ENCODE results near the gene ERCC1.

The ERCC1 gene

DNA sequence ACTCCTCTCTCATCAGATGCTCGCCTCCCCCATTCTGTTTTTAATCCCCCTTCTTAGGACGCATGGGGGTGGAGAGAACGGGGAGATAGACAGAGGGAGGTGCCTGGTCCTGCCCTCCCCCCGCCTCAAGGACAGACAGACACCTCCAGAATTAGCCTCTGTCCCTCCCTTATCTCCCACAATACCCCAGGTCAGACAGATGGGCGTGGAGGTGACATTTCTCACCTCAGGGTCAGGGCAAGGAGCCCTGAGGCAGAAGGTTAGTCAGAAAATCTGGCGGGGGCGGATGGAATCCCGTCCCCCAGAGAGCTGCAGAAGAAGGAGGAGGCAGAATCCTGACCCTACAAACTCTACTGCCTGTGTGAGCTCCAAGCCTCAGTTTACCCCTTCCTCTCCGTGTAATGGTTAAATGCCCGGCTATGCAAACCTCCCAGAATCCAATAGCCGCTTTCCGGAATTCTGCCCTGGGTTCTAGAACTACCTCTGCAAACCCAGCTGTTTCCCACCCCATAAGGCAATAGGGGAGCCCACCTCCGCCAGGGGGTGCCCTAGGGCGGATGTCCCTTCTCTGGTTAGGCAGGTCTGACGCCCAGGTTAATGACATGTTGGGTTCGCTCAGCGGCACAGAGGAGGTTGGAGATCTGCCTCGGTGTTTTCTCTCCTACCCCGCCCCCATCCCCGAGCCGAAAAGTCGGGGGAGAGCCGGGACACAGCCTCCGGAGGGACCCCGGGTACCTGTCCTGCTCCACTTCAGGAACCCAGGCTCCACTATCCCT lies 19.7 kb downstream of the ERCC1 start:
- Histone ChIP-seq H3K36me3 (ENCODE audit: insufficient read depth, low read length) (no peaks in the 10 kb centered on the region), H3K27me3 (ENCODE audit: insufficient read depth, low read length) (peaks cover 10% of the 10 kb centered on the region), H3K4me3 (ENCODE audit: low read length) (no peak overlapping the region), H3K9me3 (ENCODE audit: low read length) (no peaks in the 10 kb centered on the region), H3K4me1 (ENCODE audit: insufficient read depth, low read length) (peaks cover 15% of the 10 kb centered on the region), H2AFZ (ENCODE audit: low read depth, low read length) (no peak overlapping the region)

GRCh38 chr19:45403272-45403671 lies 20.4 kb downstream of the ERCC1 start:
- Histone ChIP-seq H2AFZ (ENCODE audit: low read depth, low read length) (no peak overlapping the region), H3K27me3 (ENCODE audit: insufficient read depth, low read length) (peaks cover 10% of the 10 kb centered on the region), H3K36me3 (ENCODE audit: insufficient read depth, low read length) (no peaks in the 10 kb centered on the region), H3K4me1 (ENCODE audit: insufficient read depth, low read length) (peaks cover 15% of the 10 kb centered on the region), H3K9me3 (ENCODE audit: low read length) (no peaks in the 10 kb centered on the region), H3K4me3 (ENCODE audit: low read length) (no peak overlapping the region)

GRCh38 chr19:45402298-45403061 lies 21.2 kb downstream of the ERCC1 start:
- H3K4me1 ChIP-seq (ENCODE audit: insufficient read depth, low read length): peaks cover 20% of the 10 kb centered on the region
- H3K36me3 ChIP-seq (ENCODE audit: insufficient read depth, low read length): no peaks in the 10 kb centered on the region
- H2AFZ ChIP-seq (ENCODE audit: low read depth, low read length): no peak overlapping the region
- peaks cover 10% of the 10 kb centered on the region for H3K27me3 ChIP-seq (ENCODE audit: insufficient read depth, low read length)
- no peak overlapping the region for H3K4me3 ChIP-seq (ENCODE audit: low read length)
- H3K9me3 ChIP-seq (ENCODE audit: low read length): no peaks in the 10 kb centered on the region

DNA sequence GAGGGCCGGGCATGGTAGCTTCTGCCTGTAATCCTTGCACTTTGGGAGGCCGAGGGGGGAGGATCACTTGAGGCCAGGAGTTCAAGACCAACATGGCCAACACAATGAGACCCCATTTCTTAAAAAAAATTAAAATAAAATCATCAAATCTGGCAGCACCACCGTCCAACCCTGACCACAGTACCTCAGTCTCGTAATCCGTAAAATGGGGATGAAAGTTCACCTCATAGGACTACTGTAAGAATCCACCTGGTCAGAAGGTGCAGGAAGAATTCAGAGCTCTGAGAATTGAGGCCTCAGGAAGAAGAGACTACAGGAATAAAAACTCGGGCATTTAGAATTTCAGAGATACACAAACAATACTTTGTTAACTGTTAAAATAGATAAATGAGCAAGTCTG lies 21.9 kb downstream of the ERCC1 start:
- H3K4me1 ChIP-seq (ENCODE audit: insufficient read depth, low read length): peaks cover 20% of the 10 kb centered on the region
- no peaks in the 10 kb centered on the region for H3K9me3 ChIP-seq (ENCODE audit: low read length)
- H3K4me3 ChIP-seq (ENCODE audit: low read length): no peak overlapping the region
- H2AFZ ChIP-seq (ENCODE audit: low read depth, low read length): no peak overlapping the region
- no peaks in the 10 kb centered on the region for H3K36me3 ChIP-seq (ENCODE audit: insufficient read depth, low read length)
- peaks cover 10% of the 10 kb centered on the region for H3K27me3 ChIP-seq (ENCODE audit: insufficient read depth, low read length)

DNA sequence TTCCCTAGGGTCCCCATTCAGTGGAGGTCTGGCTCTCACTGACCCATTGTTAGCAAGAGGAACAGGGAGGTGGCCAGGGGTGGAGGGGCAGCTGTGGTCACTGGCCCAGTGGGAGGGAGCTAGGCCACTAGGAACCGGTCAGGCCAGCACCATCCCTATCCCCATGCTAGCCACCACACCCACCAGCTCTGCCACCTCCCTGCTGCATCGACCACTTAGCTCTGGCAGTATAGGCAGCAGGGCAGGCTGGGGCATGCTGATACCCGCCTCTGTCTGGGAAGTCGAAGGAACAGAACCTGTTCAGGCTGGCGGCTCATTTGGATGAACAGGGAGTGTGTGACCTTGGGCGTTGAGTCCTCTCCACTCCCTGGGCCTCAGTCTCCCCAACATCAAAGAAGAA lies 23.5 kb downstream of the ERCC1 start:
- Histone ChIP-seq H2AFZ (ENCODE audit: low read depth, low read length) (no peak overlapping the region), H3K4me1 (ENCODE audit: insufficient read depth, low read length) (peaks cover 16% of the 10 kb centered on the region), H3K4me3 (ENCODE audit: low read length) (no peak overlapping the region), H3K27me3 (ENCODE audit: insufficient read depth, low read length) (peaks cover 10% of the 10 kb centered on the region), H3K9me3 (ENCODE audit: low read length) (no peaks in the 10 kb centered on the region), H3K36me3 (ENCODE audit: insufficient read depth, low read length) (no peaks in the 10 kb centered on the region)

GRCh38 chr19:45395821-45396617 lies 27.7 kb downstream of the ERCC1 start:
- no peaks in the 10 kb centered on the region for H3K27me3 ChIP-seq (ENCODE audit: insufficient read depth, low read length)
- no peak overlapping the region for H3K4me3 ChIP-seq (ENCODE audit: low read length)
- H3K36me3 ChIP-seq (ENCODE audit: insufficient read depth, low read length): no peaks in the 10 kb centered on the region
- H3K4me1 ChIP-seq (ENCODE audit: insufficient read depth, low read length): peaks cover 5% of the 10 kb centered on the region
- no peak overlapping the region for H2AFZ ChIP-seq (ENCODE audit: low read depth, low read length)
- no peaks in the 10 kb centered on the region for H3K9me3 ChIP-seq (ENCODE audit: low read length)

GRCh38 chr19:45391871-45392665 lies 31.6 kb downstream of the ERCC1 start:
- Histone ChIP-seq H3K27me3 (ENCODE audit: insufficient read depth, low read length) (no peaks in the 10 kb centered on the region), H2AFZ (ENCODE audit: low read depth, low read length) (no peak overlapping the region), H3K4me1 (ENCODE audit: insufficient read depth, low read length) (no peaks in the 10 kb centered on the region), H3K4me3 (ENCODE audit: low read length) (no peak overlapping the region), H3K36me3 (ENCODE audit: insufficient read depth, low read length) (no peaks in the 10 kb centered on the region), H3K9me3 (ENCODE audit: low read length) (no peaks in the 10 kb centered on the region)

GRCh38 chr19:45391346-45391745 lies 32.4 kb downstream of the ERCC1 start:
- H3K9me3 ChIP-seq (ENCODE audit: low read length): no peaks in the 10 kb centered on the region
- no peak overlapping the region for H2AFZ ChIP-seq (ENCODE audit: low read depth, low read length)
- H3K4me3 ChIP-seq (ENCODE audit: low read length): no peak overlapping the region
- peaks cover 2% of the 10 kb centered on the region for H3K4me1 ChIP-seq (ENCODE audit: insufficient read depth, low read length)
- no peaks in the 10 kb centered on the region for H3K36me3 ChIP-seq (ENCODE audit: insufficient read depth, low read length)
- no peaks in the 10 kb centered on the region for H3K27me3 ChIP-seq (ENCODE audit: insufficient read depth, low read length)

DNA sequence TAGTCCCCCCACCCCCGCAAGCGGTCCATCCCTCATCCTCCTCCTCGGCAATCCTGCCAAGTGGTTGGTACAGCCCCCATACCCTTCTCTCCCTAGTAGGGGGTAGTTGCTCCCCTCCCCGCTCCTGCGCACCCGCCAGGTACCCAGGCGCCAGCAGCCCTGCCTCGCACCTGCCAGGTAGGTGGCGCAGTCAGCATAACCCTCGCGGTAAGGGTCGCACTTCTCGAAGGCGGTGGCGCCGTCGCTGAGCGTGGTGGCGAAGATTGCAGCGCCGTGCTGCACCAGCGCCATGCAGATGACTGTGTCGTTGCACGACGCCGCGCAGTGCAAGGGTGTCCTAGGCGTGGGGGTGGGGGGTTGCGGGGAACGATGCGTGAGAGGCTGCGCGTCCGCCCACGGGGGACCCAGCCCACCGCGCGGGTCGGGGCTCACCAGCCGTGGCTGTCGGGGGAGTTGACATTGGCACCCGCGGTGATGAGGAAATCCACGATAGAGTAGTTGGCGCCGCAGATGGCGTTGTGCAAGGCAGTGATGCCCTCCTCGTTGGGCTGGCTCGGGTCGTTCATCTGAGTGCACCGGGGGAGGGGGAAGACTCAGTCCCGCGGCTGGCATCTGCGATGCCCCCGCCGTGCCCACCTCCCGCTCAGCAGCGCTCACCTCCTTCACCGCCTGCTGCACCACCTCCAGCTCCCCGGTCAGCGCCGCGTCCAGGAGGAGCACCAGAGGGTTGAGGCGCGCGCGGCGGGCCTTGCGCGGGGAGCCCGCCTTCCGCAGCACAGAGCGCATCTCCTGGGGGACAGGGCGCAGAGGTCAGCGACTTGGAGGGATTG lies 38.1 kb downstream of the ERCC1 start:
- no peaks in the 10 kb centered on the region for H3K36me3 ChIP-seq (ENCODE audit: insufficient read depth, low read length)
- H2AFZ ChIP-seq (ENCODE audit: low read depth, low read length): no peak overlapping the region
- peaks cover 9% of the 10 kb centered on the region for H3K4me1 ChIP-seq (ENCODE audit: insufficient read depth, low read length)
- no peak overlapping the region for H3K4me3 ChIP-seq (ENCODE audit: low read length)
- H3K9me3 ChIP-seq (ENCODE audit: low read length): no peaks in the 10 kb centered on the region
- H3K27me3 ChIP-seq (ENCODE audit: insufficient read depth, low read length): no peaks in the 10 kb centered on the region

DNA sequence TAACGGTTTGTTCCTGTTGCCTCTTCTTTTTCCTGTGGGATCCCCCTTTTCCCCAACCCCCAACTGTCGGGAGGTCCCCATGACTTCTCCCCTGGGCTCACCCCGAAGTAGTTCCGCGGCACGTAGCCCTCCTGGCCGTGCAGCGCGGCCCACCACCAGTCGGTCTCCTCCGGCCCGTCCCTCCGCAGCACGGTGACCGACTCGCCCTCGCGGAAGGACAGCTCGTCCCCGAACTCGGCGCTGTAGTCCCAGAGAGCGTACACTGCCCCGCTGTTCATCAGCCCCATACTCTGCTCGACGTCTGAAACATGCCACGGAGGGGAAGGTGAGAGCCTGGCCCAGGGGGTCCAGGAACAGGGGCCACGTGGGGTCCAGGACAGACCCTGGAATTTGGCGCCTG lies 41.3 kb downstream of the ERCC1 start:
- Histone ChIP-seq H3K4me3 (ENCODE audit: low read length) (no peak overlapping the region), H3K9me3 (ENCODE audit: low read length) (no peaks in the 10 kb centered on the region), H3K27me3 (ENCODE audit: insufficient read depth, low read length) (no peaks in the 10 kb centered on the region)

GRCh38 chr19:45380107-45380506 lies 43.6 kb downstream of the ERCC1 start:
- H3K36me3 ChIP-seq (ENCODE audit: insufficient read depth, low read length): no peaks in the 10 kb centered on the region
- no peak overlapping the region for H3K4me3 ChIP-seq (ENCODE audit: low read length)
- no peaks in the 10 kb centered on the region for H3K27me3 ChIP-seq (ENCODE audit: insufficient read depth, low read length)
- H2AFZ ChIP-seq (ENCODE audit: low read depth, low read length): no peak overlapping the region
- no peaks in the 10 kb centered on the region for H3K9me3 ChIP-seq (ENCODE audit: low read length)
- peaks cover 3% of the 10 kb centered on the region for H3K4me1 ChIP-seq (ENCODE audit: insufficient read depth, low read length)

More for the DNA sequence above, 41.3 kb downstream of the ERCC1 start:
- Histone ChIP-seq H3K4me1 (ENCODE audit: insufficient read depth, low read length) (peaks cover 9% of the 10 kb centered on the region), H3K36me3 (ENCODE audit: insufficient read depth, low read length) (no peaks in the 10 kb centered on the region), H2AFZ (ENCODE audit: low read depth, low read length) (no peak overlapping the region)
